ENCODE measurements around the gene KLHDC4. TPM values are rescaled to one million over a fixed set of nuclear protein-coding genes. Genes with fewer than 3 reads are reported as not detected.
"Not testable (repeated sequence)": the region's sequence is repeated elsewhere in the genome, so short reads cannot be mapped to it uniquely, and the experiment has no call there.

Gene KLHDC4
- total RNA-seq, 1 donor from 2014 or later: 29.8 TPM

- no peaks in the 10 kb centered on the region for H3K36me3 Mint-ChIP-seq (ENCODE audit: low read depth, unreplicated experiment)
- H3K4me1 ChIP-seq (ENCODE audit: insufficient read depth, low read length): peaks cover 35% of the 10 kb centered on the region
- H3K27ac Mint-ChIP-seq (ENCODE audit: unreplicated experiment): peak overlapping the region; percentile 89
- no peaks in the 10 kb centered on the region for H3K9me3 Mint-ChIP-seq (ENCODE audit: unreplicated experiment)
- H3K4me2 ChIP-seq (ENCODE audit: low read length): peak overlapping the region; percentile 69
- no peak for FAIRE-seq
- H3K79me2 ChIP-seq (ENCODE audit: insufficient read depth, low read length): no peaks in the 10 kb centered on the region
- H3K27me3 Mint-ChIP-seq (ENCODE audit: low read depth, unreplicated experiment): no peaks in the 10 kb centered on the region
- no peaks in the 10 kb centered on the region for H3K9me3 ChIP-seq (ENCODE audit: insufficient read depth, low read depth, low read length)
- H3K4me1 Mint-ChIP-seq (ENCODE audit: low read depth, unreplicated experiment): peaks cover 33% of the 10 kb centered on the region
- peak; percentile 66 for DNase-seq (ENCODE audit: low read depth)
- H3K27me3 ChIP-seq (ENCODE audit: insufficient read depth, low read length): no peaks in the 10 kb centered on the region
- peak overlapping the region; percentile 40 for H3K4me3 Mint-ChIP-seq (ENCODE audit: unreplicated experiment)
- no peak for TF ChIP-seq EZH2 (IDR thresholded peaks at IDR 0.05; ENCODE audit: insufficient read depth, low read length)
- no peak for TF ChIP-seq CTCF (IDR thresholded peaks at IDR 0.05; ENCODE audit: insufficient read depth, low read depth, low read length)
- H3K36me3 ChIP-seq (ENCODE audit: insufficient read depth, low read length): no peaks in the 10 kb centered on the region
- no peak overlapping the region for H3K9ac ChIP-seq (ENCODE audit: low read length)
- H4K20me1 ChIP-seq (ENCODE audit: insufficient read depth, low read length): no peaks in the 10 kb centered on the region
- H3K4me3 ChIP-seq (ENCODE audit: insufficient read depth, low read depth, low read length): no peak overlapping the region
- H2AFZ ChIP-seq (ENCODE audit: low read depth, low read length): peak overlapping the region; percentile 76
- peak overlapping the region; percentile 15 for H3K27ac ChIP-seq (ENCODE audit: low read depth, low read length)
Observed at GRCh38 chr16:87780385-87780989, 14.7 kb upstream of the KLHDC4 start.

- Histone ChIP-seq H3K9ac (ENCODE audit: low read length) (peak overlapping the region; percentile 72), H3K4me2 (ENCODE audit: low read length) (peak overlapping the region; percentile 35), H3K79me2 (ENCODE audit: insufficient read depth, low read length) (no peaks in the 10 kb centered on the region), H3K4me1 (ENCODE audit: insufficient read depth, low read length) (peaks cover 28% of the 10 kb centered on the region), H3K27me3 (ENCODE audit: insufficient read depth, low read length) (no peaks in the 10 kb centered on the region), H4K20me1 (ENCODE audit: insufficient read depth, low read length) (no peaks in the 10 kb centered on the region), H3K4me3 (ENCODE audit: insufficient read depth, low read depth, low read length) (no peak overlapping the region), H2AFZ (ENCODE audit: low read depth, low read length) (peak overlapping the region; percentile 60), H3K36me3 (ENCODE audit: insufficient read depth, low read length) (no peaks in the 10 kb centered on the region), H3K9me3 (ENCODE audit: insufficient read depth, low read depth, low read length) (no peaks in the 10 kb centered on the region), H3K27ac (ENCODE audit: low read depth, low read length) (peak overlapping the region; percentile 74)
- Mint-ChIP-seq H3K36me3 (ENCODE audit: low read depth, unreplicated experiment) (no peaks in the 10 kb centered on the region), H3K9me3 (ENCODE audit: unreplicated experiment) (no peaks in the 10 kb centered on the region), H3K27ac (ENCODE audit: unreplicated experiment) (peak overlapping the region; percentile 98), H3K4me1 (ENCODE audit: low read depth, unreplicated experiment) (peaks cover 23% of the 10 kb centered on the region), H3K4me3 (ENCODE audit: unreplicated experiment) (peak overlapping the region; percentile 68), H3K27me3 (ENCODE audit: low read depth, unreplicated experiment) (no peaks in the 10 kb centered on the region)
- FAIRE-seq (no peak), DNase-seq (ENCODE audit: low read depth) (peak; percentile 90)
- no peak for TF ChIP-seq EZH2 (IDR thresholded peaks at IDR 0.05; ENCODE audit: insufficient read depth, low read length)
- peak; percentile 67 for TF ChIP-seq CTCF (IDR thresholded peaks at IDR 0.05; ENCODE audit: insufficient read depth, low read depth, low read length)
Observed at GRCh38 chr16:87778830-87779579, 13.2 kb upstream of the KLHDC4 start.

GRCh38 chr16:87778476-87778829 lies 12.7 kb upstream of the KLHDC4 start:
- Mint-ChIP-seq H3K9me3 (ENCODE audit: unreplicated experiment) (no peaks in the 10 kb centered on the region), H3K4me1 (ENCODE audit: low read depth, unreplicated experiment) (peaks cover 23% of the 10 kb centered on the region), H3K27me3 (ENCODE audit: low read depth, unreplicated experiment) (no peaks in the 10 kb centered on the region), H3K4me3 (ENCODE audit: unreplicated experiment) (peak overlapping the region; percentile 68), H3K27ac (ENCODE audit: unreplicated experiment) (peak overlapping the region; percentile 98), H3K36me3 (ENCODE audit: low read depth, unreplicated experiment) (no peaks in the 10 kb centered on the region)
- H3K79me2 ChIP-seq (ENCODE audit: insufficient read depth, low read length): no peaks in the 10 kb centered on the region
- H3K4me3 ChIP-seq (ENCODE audit: insufficient read depth, low read depth, low read length): no peak overlapping the region
- H3K4me1 ChIP-seq (ENCODE audit: insufficient read depth, low read length): peaks cover 28% of the 10 kb centered on the region
- peak overlapping the region; percentile 60 for H2AFZ ChIP-seq (ENCODE audit: low read depth, low read length)
- H3K36me3 ChIP-seq (ENCODE audit: insufficient read depth, low read length): no peaks in the 10 kb centered on the region
- H4K20me1 ChIP-seq (ENCODE audit: insufficient read depth, low read length): no peaks in the 10 kb centered on the region
- H3K27me3 ChIP-seq (ENCODE audit: insufficient read depth, low read length): no peaks in the 10 kb centered on the region
- no peak for FAIRE-seq
- TF ChIP-seq CTCF (IDR thresholded peaks at IDR 0.05; ENCODE audit: insufficient read depth, low read depth, low read length): no peak
- no peak for TF ChIP-seq EZH2 (IDR thresholded peaks at IDR 0.05; ENCODE audit: insufficient read depth, low read length)
- no peak for DNase-seq (ENCODE audit: low read depth)
- H3K27ac ChIP-seq (ENCODE audit: low read depth, low read length): peak overlapping the region; percentile 74
- H3K9ac ChIP-seq (ENCODE audit: low read length): peak overlapping the region; percentile 72
- H3K9me3 ChIP-seq (ENCODE audit: insufficient read depth, low read depth, low read length): no peaks in the 10 kb centered on the region
- no peak overlapping the region for H3K4me2 ChIP-seq (ENCODE audit: low read length)

- H3K9ac ChIP-seq (ENCODE audit: low read length); H3K4me1 Mint-ChIP-seq (ENCODE audit: low read depth, unreplicated experiment); H3K9me3 ChIP-seq (ENCODE audit: insufficient read depth, low read depth, low read length); H3K27ac ChIP-seq (ENCODE audit: low read depth, low read length); DNase-seq (ENCODE audit: low read depth); H3K27ac Mint-ChIP-seq (ENCODE audit: unreplicated experiment); H3K4me3 ChIP-seq (ENCODE audit: insufficient read depth, low read depth, low read length); H3K79me2 ChIP-seq (ENCODE audit: insufficient read depth, low read length); H3K36me3 Mint-ChIP-seq (ENCODE audit: low read depth, unreplicated experiment); FAIRE-seq; H3K4me3 Mint-ChIP-seq (ENCODE audit: unreplicated experiment); H3K4me2 ChIP-seq (ENCODE audit: low read length); H2AFZ ChIP-seq (ENCODE audit: low read depth, low read length); H3K27me3 Mint-ChIP-seq (ENCODE audit: low read depth, unreplicated experiment); H3K9me3 Mint-ChIP-seq (ENCODE audit: unreplicated experiment); H4K20me1 ChIP-seq (ENCODE audit: insufficient read depth, low read length); H3K27me3 ChIP-seq (ENCODE audit: insufficient read depth, low read length); H3K36me3 ChIP-seq (ENCODE audit: insufficient read depth, low read length): not testable (repeated sequence)
- H3K4me1 ChIP-seq (ENCODE audit: insufficient read depth, low read length): peaks cover 13% of the 10 kb centered on the region
Observed at GRCh38 chr16:87773836-87774235, 8.1 kb upstream of the KLHDC4 start.

Data from astrocyte (in vitro differentiated cells and primary cell).